ENCODE data around the gene TRABD2B.

TRABD2B gene

GRCh38 chr1:47991187-47991586, 6.0 kb downstream of the TRABD2B start:
- no peak for DNase-seq

GRCh38 chr1:47990286-47990685, 6.9 kb downstream of the TRABD2B start:
- DNase-seq, result no peak

- no peak for DNase-seq
Observed at GRCh38 chr1:47987601-47988000, 9.6 kb downstream of the TRABD2B start.

- DNase-seq, result no peak
Observed at GRCh38 chr1:47986761-47987200, 10.4 kb downstream of the TRABD2B start.

- no peak for DNase-seq
Observed at GRCh38 chr1:47985018-47985417, 12.2 kb downstream of the TRABD2B start.

- DNase-seq, result no peak
Observed at GRCh38 chr1:47984175-47984789, 12.9 kb downstream of the TRABD2B start.

- DNase-seq, result no peak
Observed at GRCh38 chr1:47983691-47984090, 13.5 kb downstream of the TRABD2B start.

- DNase-seq, result no peak
Observed at GRCh38 chr1:47981667-47982350, 15.4 kb downstream of the TRABD2B start.

GRCh38 chr1:47980501-47980900, 16.7 kb downstream of the TRABD2B start:
- no peak for DNase-seq

- DNase-seq, result no peak
Observed at GRCh38 chr1:47979724-47980123, 17.5 kb downstream of the TRABD2B start.

GRCh38 chr1:47978486-47978885, 18.7 kb downstream of the TRABD2B start:
- no peak for DNase-seq

- DNase-seq, result no peak
Observed at GRCh38 chr1:47976728-47977127, 20.5 kb downstream of the TRABD2B start.

GRCh38 chr1:47976267-47976666, 20.9 kb downstream of the TRABD2B start:
- no peak for DNase-seq

GRCh38 chr1:47975302-47975921, 21.8 kb downstream of the TRABD2B start:
- no peak for DNase-seq

- no peak for DNase-seq
Observed at GRCh38 chr1:47972864-47973432, 24.2 kb downstream of the TRABD2B start.

- no peak for DNase-seq
Observed at GRCh38 chr1:47971385-47972160, 25.6 kb downstream of the TRABD2B start.

GRCh38 chr1:47970882-47971281, 26.3 kb downstream of the TRABD2B start:
- no peak for DNase-seq

GRCh38 chr1:47969478-47969877, 27.7 kb downstream of the TRABD2B start:
- no peak for DNase-seq

- DNase-seq, result no peak
Observed at GRCh38 chr1:47968556-47968888, 28.7 kb downstream of the TRABD2B start.

GRCh38 chr1:47967864-47968555, 29.2 kb downstream of the TRABD2B start:
- no peak for DNase-seq

- no peak for DNase-seq
Observed at GRCh38 chr1:47965816-47966215, 31.4 kb downstream of the TRABD2B start.

GRCh38 chr1:47964636-47965035, 32.5 kb downstream of the TRABD2B start:
- DNase-seq, result no peak
